GDM1 (cell line): ENCODE measurements around the gene PLEKHA7.
A peak's percentile ranks its signal among the peaks of the same experiment; 100 is the strongest.

Experiments
- DNase-seq: peaks from one replicate; lab custom pipeline; 2025; lab: John Stamatoyannopoulos, UW

PLEKHA7 gene

GRCh38 chr11:16788141-16789062 is 225.8 kb downstream of the PLEKHA7 start:
- DNase-seq, result peak; percentile 62

GRCh38 chr11:16787035-16787742 is 227.0 kb downstream of the PLEKHA7 start:
- DNase-seq, result no peak

- no peak for DNase-seq
Measured at GRCh38 chr11:16786131-16786530, 228.1 kb downstream of the PLEKHA7 start.

GRCh38 chr11:16785520-16786128 is 228.6 kb downstream of the PLEKHA7 start:
- DNase-seq, result peak; percentile 57

- DNase-seq, result no peak
Measured at GRCh38 chr11:16784666-16785065, 229.5 kb downstream of the PLEKHA7 start.

- DNase-seq, result no peak
Measured at GRCh38 chr11:16784097-16784496, 230.1 kb downstream of the PLEKHA7 start.

- no peak for DNase-seq
Measured at GRCh38 chr11:16783321-16783801, 230.9 kb downstream of the PLEKHA7 start.

- no peak for DNase-seq
Measured at GRCh38 chr11:16781936-16782919, 232.0 kb downstream of the PLEKHA7 start.

GRCh38 chr11:16780698-16781550 is 233.3 kb downstream of the PLEKHA7 start:
- no peak for DNase-seq

GRCh38 chr11:16780146-16780545 is 234.1 kb downstream of the PLEKHA7 start:
- DNase-seq, result no peak

- DNase-seq, result peak; percentile 34
Measured at GRCh38 chr11:16779436-16779835, 234.8 kb downstream of the PLEKHA7 start.

- DNase-seq, result no peak
Measured at GRCh38 chr11:16778876-16779275, 235.3 kb downstream of the PLEKHA7 start.

GRCh38 chr11:16778286-16778685 is 235.9 kb downstream of the PLEKHA7 start:
- DNase-seq, result no peak

GRCh38 chr11:16777613-16777975 is 236.6 kb downstream of the PLEKHA7 start:
- DNase-seq, result no peak

- no peak for DNase-seq
Measured at GRCh38 chr11:16776711-16777612, 237.3 kb downstream of the PLEKHA7 start.

- no peak for DNase-seq
Measured at GRCh38 chr11:16775614-16776283, 238.5 kb downstream of the PLEKHA7 start.

GRCh38 chr11:16774936-16775613 is 239.1 kb downstream of the PLEKHA7 start:
- no peak for DNase-seq
